H9 (cell line): ENCODE measurements around the gene SUN1. TPM values are rescaled to one million over a fixed set of nuclear protein-coding genes. Genes with fewer than 3 reads are reported as not detected.

Experiments
- DNase-seq: peaks from one replicate; pipeline ENCODE4 v3.0.0-alpha.2; 2017
- H2AFZ ChIP-seq: one replicate; pipeline ENCODE4 v1.6.1; 2013; ENCODE audit warnings: mild to moderate bottlenecking, low read length, control low read depth, moderate library complexity
- H2AK5ac ChIP-seq: 2 replicates; pipeline ENCODE4 v1.6.1; 2013; ENCODE audit warnings: low read length, control low read depth, mixed read lengths; ENCODE audit not compliant: insufficient read length
- H2BK120ac ChIP-seq: one replicate; pipeline ENCODE4 v1.6.1; 2013; ENCODE audit warnings: low read depth, mild to moderate bottlenecking, low read length, control low read depth, inconsistent platforms; ENCODE audit not compliant: poor library complexity, severe bottlenecking
- H2BK12ac ChIP-seq: 2 replicates; pipeline ENCODE4 v1.6.1; 2013; ENCODE audit warnings: low read length, control low read depth, mixed read lengths, low read depth; ENCODE audit not compliant: insufficient read length
- H2BK15ac ChIP-seq: 2 replicates; pipeline ENCODE4 v1.6.1; 2013; ENCODE audit warnings: low read depth, low read length, control low read depth
- H2BK20ac ChIP-seq: one replicate; pipeline ENCODE4 v1.6.1; 2013; ENCODE audit warnings: low read depth, mild to moderate bottlenecking, low read length, control low read depth, inconsistent platforms; ENCODE audit not compliant: poor library complexity, severe bottlenecking
- H2BK5ac ChIP-seq: 2 replicates; pipeline ENCODE4 v1.6.1; 2013; ENCODE audit warnings: low read length, control low read depth, mixed read lengths; ENCODE audit not compliant: insufficient read length
- H3K14ac ChIP-seq: 2 replicates; pipeline ENCODE4 v1.6.1; 2013; ENCODE audit warnings: low read length, control low read depth; ENCODE audit not compliant: insufficient read depth
- H3K18ac ChIP-seq: 2 replicates; pipeline ENCODE4 v1.6.1; 2013; ENCODE audit warnings: low read depth, mild to moderate bottlenecking, mixed read lengths, low read length, control low read depth; ENCODE audit not compliant: insufficient read length
- H3K23ac ChIP-seq: 2 replicates; pipeline ENCODE4 v1.6.1; 2013; ENCODE audit warnings: low read length, control low read depth, mixed read lengths, low read depth; ENCODE audit not compliant: insufficient read length
- H3K23me2 ChIP-seq: 2 replicates; pipeline ENCODE4 v1.6.1; 2013; ENCODE audit warnings: low read depth, mild to moderate bottlenecking, mixed read lengths, low read length, control low read depth; ENCODE audit not compliant: insufficient read length, poor library complexity, severe bottlenecking
- H3K27ac ChIP-seq: 2 replicates; pipeline ENCODE4 v1.5.1; 2013; ENCODE audit warnings: low read length, control low read depth, mixed read lengths, low read depth; ENCODE audit not compliant: insufficient read length
- H3K27me3 ChIP-seq: 2 replicates; pipeline ENCODE4 v1.6.1; 2013; ENCODE audit warnings: low read length, control low read depth, inconsistent platforms; ENCODE audit not compliant: insufficient read depth
- H3K4ac ChIP-seq: 2 replicates; pipeline ENCODE4 v1.6.1; 2013; ENCODE audit warnings: low read depth, mild to moderate bottlenecking, control low read depth, inconsistent platforms, low read length, moderate library complexity
- H3K4me1 ChIP-seq: 2 replicates; pipeline ENCODE4 v1.6.1; 2013; ENCODE audit warnings: low read length, control low read depth, inconsistent platforms; ENCODE audit not compliant: insufficient read depth
- H3K4me2 ChIP-seq: 2 replicates; pipeline ENCODE4 v1.6.1; 2013; ENCODE audit warnings: low read length, control low read depth, mixed read lengths; ENCODE audit not compliant: insufficient read length, insufficient read depth
- H3K56ac ChIP-seq: 2 replicates; pipeline ENCODE4 v1.6.1; 2013; ENCODE audit warnings: low read depth, mild to moderate bottlenecking, mixed read lengths, low read length, control low read depth; ENCODE audit not compliant: insufficient read length
- H3K79me1 ChIP-seq: 2 replicates; pipeline ENCODE4 v1.6.1; 2013; ENCODE audit warnings: low read depth, mild to moderate bottlenecking, moderate library complexity, low read length, control low read depth, inconsistent platforms; ENCODE audit not compliant: insufficient read depth, poor library complexity, severe bottlenecking
- H3K79me2 ChIP-seq: 2 replicates; pipeline ENCODE4 v1.6.1; 2013; ENCODE audit warnings: low read length, control low read depth, inconsistent platforms; ENCODE audit not compliant: insufficient read depth
- H3K9ac ChIP-seq: 2 replicates; pipeline ENCODE4 v1.6.1; 2013; ENCODE audit warnings: low read length, control low read depth, mixed read lengths; ENCODE audit not compliant: insufficient read length; ENCODE audit errors: extremely low read depth
- H3K9me3 ChIP-seq: one replicate; pipeline ENCODE4 v1.6.1; 2013; ENCODE audit warnings: low read depth, low read length, inconsistent platforms; ENCODE audit not compliant: control insufficient read depth
- H3T11ph ChIP-seq: one replicate; pipeline ENCODE4 v1.6.1; 2013; ENCODE audit warnings: mild to moderate bottlenecking, low read length, control low read depth, inconsistent platforms
- H4K20me1 ChIP-seq: one replicate; pipeline ENCODE4 v1.6.1; 2013; ENCODE audit not compliant: control insufficient read depth, insufficient read length, insufficient read depth
- H4K5ac ChIP-seq: 2 replicates; pipeline ENCODE4 v1.6.1; 2013; ENCODE audit warnings: low read depth, mild to moderate bottlenecking, mixed read lengths, low read length, control low read depth; ENCODE audit not compliant: insufficient read length
- H4K8ac ChIP-seq: replicated peaks from 2 replicates; pipeline ENCODE4 v1.6.1; 2013; ENCODE audit warnings: low read length, control low read depth, mixed read lengths, low read depth; ENCODE audit not compliant: insufficient read length
- H4K91ac ChIP-seq: 2 replicates; pipeline ENCODE4 v1.6.1; 2013; ENCODE audit warnings: low read depth, mild to moderate bottlenecking, moderate library complexity, mixed read lengths, low read length, control low read depth; ENCODE audit not compliant: insufficient read length
- H3K27ac Mint-ChIP-seq, 3 experiments: 2 replicates in 2 of 3; 3 replicates in 1 of 3; pipeline ENCODE4 v1.8.0; 2020 to 2021; ENCODE audit warnings: mixed read lengths in 3 of 3, mild to moderate bottlenecking in 1 of 3, moderate library complexity in 1 of 3
- H3K27me3 Mint-ChIP-seq: 2 replicates; pipeline ENCODE4 v1.8.0; 2021; ENCODE audit warnings: low read depth, mild to moderate bottlenecking, moderate library complexity, mixed read lengths
- H3K36me3 Mint-ChIP-seq, 3 experiments: 2 replicates in 2 of 3; 3 replicates in 1 of 3; pipeline ENCODE4 v1.8.0; 2020 to 2021; ENCODE audit warnings: low read depth in 3 of 3, mixed read lengths in 3 of 3; ENCODE audit not compliant: insufficient read depth in 1 of 3
- H3K4me1 Mint-ChIP-seq, 2 experiments: 2 replicates each; pipeline ENCODE4 v1.8.0; 2020; ENCODE audit warnings: mixed read lengths in 2 of 2
- H3K4me3 Mint-ChIP-seq, 2 experiments: 2 replicates in 1 of 2; 3 replicates in 1 of 2; pipeline ENCODE4 v1.8.0; 2020 to 2021; ENCODE audit warnings: mild to moderate bottlenecking in 2 of 2, mixed read lengths in 2 of 2, moderate library complexity in 1 of 2
- H3K9me3 Mint-ChIP-seq, 2 experiments: 2 replicates in 1 of 2; 3 replicates in 1 of 2; pipeline ENCODE4 v1.8.0; 2020; ENCODE audit warnings: mild to moderate bottlenecking in 2 of 2, mixed read lengths in 2 of 2, moderate library complexity in 1 of 2
- WGBS: extraction: QIAGEN DNeasy Blood & Tissue Kit; methylation state at CpG from one replicate; pipeline ENCODE4 v1.1.7; 2013; ENCODE audit warnings: missing lambda C conversion rate, low lambda C conversion rate, mixed read lengths; ENCODE audit not compliant: insufficient read length; ENCODE audit errors: extremely low coverage; 5-methylcytosine and 5-hydroxymethylcytosine counted together
- total RNA-seq: library from RNA; stranded (reverse); gene quantifications from 2 replicates; pipeline ENCODE4 v1.2.1, GENCODE V29; 2021
- TF ChIP-seq, protein P1 (sequence below): fragments of 200-600 bp; sonication (generic); conservative IDR thresholded peaks from 3 replicates; pipeline ENCODE4 v1.8.0; 2021; ENCODE audit warnings: antibody characterized with exemption, mild to moderate bottlenecking

SUN1 gene
- total RNA-seq, 1 experiment from 2014 or later = 118 TPM

DNA sequence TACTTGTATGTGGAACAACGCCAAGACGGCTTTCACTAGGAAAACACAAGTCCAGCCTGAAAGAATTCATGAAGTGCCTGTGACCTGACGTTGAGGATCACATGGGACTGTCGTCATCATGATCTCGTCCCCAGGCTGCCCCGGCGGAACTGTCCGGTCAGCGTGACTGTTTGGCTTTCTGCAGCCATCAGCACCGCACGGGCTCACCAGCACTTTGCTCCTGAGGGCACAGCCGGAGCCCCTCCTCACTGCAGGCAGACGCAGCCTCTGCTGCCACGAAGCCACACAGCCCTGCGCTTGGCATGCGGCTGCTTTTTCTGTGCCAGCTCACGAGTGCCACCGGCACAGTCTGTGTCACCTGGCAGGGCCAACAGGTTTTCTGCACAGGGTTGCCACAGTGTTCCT is 34.7 kb downstream of the SUN1 start:
- no peak overlapping the region for H3K4ac ChIP-seq
- TF ChIP-seq, protein P1, sequence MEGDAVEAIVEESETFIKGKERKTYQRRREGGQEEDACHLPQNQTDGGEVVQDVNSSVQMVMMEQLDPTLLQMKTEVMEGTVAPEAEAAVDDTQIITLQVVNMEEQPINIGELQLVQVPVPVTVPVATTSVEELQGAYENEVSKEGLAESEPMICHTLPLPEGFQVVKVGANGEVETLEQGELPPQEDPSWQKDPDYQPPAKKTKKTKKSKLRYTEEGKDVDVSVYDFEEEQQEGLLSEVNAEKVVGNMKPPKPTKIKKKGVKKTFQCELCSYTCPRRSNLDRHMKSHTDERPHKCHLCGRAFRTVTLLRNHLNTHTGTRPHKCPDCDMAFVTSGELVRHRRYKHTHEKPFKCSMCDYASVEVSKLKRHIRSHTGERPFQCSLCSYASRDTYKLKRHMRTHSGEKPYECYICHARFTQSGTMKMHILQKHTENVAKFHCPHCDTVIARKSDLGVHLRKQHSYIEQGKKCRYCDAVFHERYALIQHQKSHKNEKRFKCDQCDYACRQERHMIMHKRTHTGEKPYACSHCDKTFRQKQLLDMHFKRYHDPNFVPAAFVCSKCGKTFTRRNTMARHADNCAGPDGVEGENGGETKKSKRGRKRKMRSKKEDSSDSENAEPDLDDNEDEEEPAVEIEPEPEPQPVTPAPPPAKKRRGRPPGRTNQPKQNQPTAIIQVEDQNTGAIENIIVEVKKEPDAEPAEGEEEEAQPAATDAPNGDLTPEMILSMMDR = no peak
- H3K79me2 ChIP-seq = no peaks in the 10 kb centered on the region
- no peak overlapping the region for H3K4me2 ChIP-seq
- no peak overlapping the region for H3T11ph ChIP-seq
- H3K14ac ChIP-seq = no peak overlapping the region
- peaks cover 52 to 83% (median 82%) of the 10 kb centered on the region in 3 experiments; a peak in 6 of 7 replicates for H3K36me3 Mint-ChIP-seq
- H3K27ac Mint-ChIP-seq = no peak overlapping the region
- H3K56ac ChIP-seq = no peak overlapping the region
- no peak overlapping the region for H3K9ac ChIP-seq
- no peak overlapping the region for H2BK5ac ChIP-seq
- no peaks in the 10 kb centered on the region for H4K20me1 ChIP-seq
- DNase-seq = no peak
- H3K27me3 ChIP-seq = no peaks in the 10 kb centered on the region
- WGBS = no CpG with 5 or more reads among the region's 18 CpGs
- H3K9me3 Mint-ChIP-seq = no peaks in the 10 kb centered on the region; a peak in 1 of 5 replicates
- no peak overlapping the region for H2BK12ac ChIP-seq
- no peak overlapping the region for H2BK15ac ChIP-seq
- no peaks in the 10 kb centered on the region for H3K27me3 Mint-ChIP-seq
- no peaks in the 10 kb centered on the region for H3K4me1 Mint-ChIP-seq
- no peaks in the 10 kb centered on the region for H3K9me3 ChIP-seq
- H3K23ac ChIP-seq = no peak overlapping the region
- no peaks in the 10 kb centered on the region for H3K23me2 ChIP-seq
- no peak overlapping the region for H3K4me3 Mint-ChIP-seq
- H3K4me1 ChIP-seq = no peaks in the 10 kb centered on the region
- H4K5ac ChIP-seq = no peak overlapping the region
- no peak overlapping the region for H2BK120ac ChIP-seq
- H3K79me1 ChIP-seq = no peaks in the 10 kb centered on the region
- H2BK20ac ChIP-seq = no peak overlapping the region
- no peak overlapping the region for H3K27ac ChIP-seq
- no peak overlapping the region for H2AK5ac ChIP-seq
- no peak overlapping the region for H4K91ac ChIP-seq
- no peak overlapping the region for H2AFZ ChIP-seq
- H4K8ac ChIP-seq = no peak overlapping the region
- H3K18ac ChIP-seq = no peak overlapping the region
